ENCODE measurements around the gene EHMT1.

The EHMT1 gene

DNA sequence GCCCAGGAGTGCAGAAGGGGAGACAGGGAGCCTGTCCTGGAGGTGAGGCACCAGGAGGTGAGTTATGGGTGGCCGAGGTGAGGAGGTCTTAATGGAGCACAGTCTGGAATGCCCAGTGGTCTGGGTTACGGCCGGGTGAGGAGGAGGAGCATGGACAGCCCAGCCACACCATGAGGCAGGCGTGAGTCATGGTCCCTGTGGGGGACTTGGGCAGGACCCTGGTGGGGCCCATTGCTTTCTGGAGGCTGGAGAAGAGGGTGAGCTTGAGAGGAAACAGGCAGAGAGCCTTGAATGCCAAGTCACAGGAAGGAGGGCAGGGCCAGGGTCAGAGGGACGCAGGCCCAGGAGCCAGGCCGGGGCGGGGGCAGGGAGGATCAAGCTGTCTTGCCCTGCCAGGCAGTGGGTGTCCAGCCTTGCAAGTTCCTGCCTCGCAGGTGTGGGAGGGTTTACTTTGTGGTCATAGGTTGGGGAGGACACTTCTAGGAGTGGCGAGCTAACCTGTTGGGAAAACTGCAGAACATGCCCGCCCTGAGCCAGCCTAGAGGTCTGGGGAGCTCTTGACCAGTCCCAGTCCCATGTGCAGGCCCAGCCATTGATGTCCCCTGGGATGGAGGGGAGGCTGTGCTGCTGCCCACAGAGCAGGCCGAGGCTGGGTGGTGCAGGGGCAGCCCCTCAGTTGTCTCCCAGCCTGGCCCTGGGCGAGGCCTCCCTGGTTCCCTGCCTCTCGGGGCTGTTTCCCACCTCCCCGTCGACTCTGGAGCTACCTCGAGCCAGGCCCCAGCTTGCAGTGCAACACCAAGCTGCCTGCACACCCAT lies 261.6 kb downstream of the EHMT1 start:
- no peak overlapping the region for H3K9ac ChIP-seq (ENCODE audit: low read length)
- no peak overlapping the region for H3K4me2 ChIP-seq (ENCODE audit: low read length)
- H2AFZ ChIP-seq (ENCODE audit: low read length): no peak overlapping the region
- no peak overlapping the region for H3K4me3 ChIP-seq (ENCODE audit: low read depth, low read length, poor library complexity, severe bottlenecking)
- no peaks in the 10 kb centered on the region for H3K4me1 ChIP-seq (ENCODE audit: insufficient read depth, low read length, severe bottlenecking)
- no peaks in the 10 kb centered on the region for H4K20me1 ChIP-seq (ENCODE audit: insufficient read depth, low read length)
- no peaks in the 10 kb centered on the region for H3K36me3 ChIP-seq (ENCODE audit: insufficient read depth, low read length)
- no peak for TF ChIP-seq EZH2 (IDR thresholded peaks at IDR 0.05; ENCODE audit: borderline replicate concordance, low read length)
- TF ChIP-seq, protein P1, sequence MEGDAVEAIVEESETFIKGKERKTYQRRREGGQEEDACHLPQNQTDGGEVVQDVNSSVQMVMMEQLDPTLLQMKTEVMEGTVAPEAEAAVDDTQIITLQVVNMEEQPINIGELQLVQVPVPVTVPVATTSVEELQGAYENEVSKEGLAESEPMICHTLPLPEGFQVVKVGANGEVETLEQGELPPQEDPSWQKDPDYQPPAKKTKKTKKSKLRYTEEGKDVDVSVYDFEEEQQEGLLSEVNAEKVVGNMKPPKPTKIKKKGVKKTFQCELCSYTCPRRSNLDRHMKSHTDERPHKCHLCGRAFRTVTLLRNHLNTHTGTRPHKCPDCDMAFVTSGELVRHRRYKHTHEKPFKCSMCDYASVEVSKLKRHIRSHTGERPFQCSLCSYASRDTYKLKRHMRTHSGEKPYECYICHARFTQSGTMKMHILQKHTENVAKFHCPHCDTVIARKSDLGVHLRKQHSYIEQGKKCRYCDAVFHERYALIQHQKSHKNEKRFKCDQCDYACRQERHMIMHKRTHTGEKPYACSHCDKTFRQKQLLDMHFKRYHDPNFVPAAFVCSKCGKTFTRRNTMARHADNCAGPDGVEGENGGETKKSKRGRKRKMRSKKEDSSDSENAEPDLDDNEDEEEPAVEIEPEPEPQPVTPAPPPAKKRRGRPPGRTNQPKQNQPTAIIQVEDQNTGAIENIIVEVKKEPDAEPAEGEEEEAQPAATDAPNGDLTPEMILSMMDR (IDR thresholded peaks at IDR 0.05; ENCODE audit: low read length): no peak
- H3F3A ChIP-seq (ENCODE audit: insufficient read depth, low read length): no peaks in the 10 kb centered on the region
- no peaks in the 10 kb centered on the region for H3K9me3 ChIP-seq (ENCODE audit: low read length)
- H3K9me2 ChIP-seq (ENCODE audit: low read depth, low read length): no peaks in the 10 kb centered on the region
- no peaks in the 10 kb centered on the region for H3K27me3 ChIP-seq (ENCODE audit: insufficient read depth, low read length)
- no peak overlapping the region for H3K27ac ChIP-seq (ENCODE audit: low read depth, low read length, poor library complexity, severe bottlenecking)
- H3K79me2 ChIP-seq (ENCODE audit: insufficient read depth, low read length): no peaks in the 10 kb centered on the region

DNA sequence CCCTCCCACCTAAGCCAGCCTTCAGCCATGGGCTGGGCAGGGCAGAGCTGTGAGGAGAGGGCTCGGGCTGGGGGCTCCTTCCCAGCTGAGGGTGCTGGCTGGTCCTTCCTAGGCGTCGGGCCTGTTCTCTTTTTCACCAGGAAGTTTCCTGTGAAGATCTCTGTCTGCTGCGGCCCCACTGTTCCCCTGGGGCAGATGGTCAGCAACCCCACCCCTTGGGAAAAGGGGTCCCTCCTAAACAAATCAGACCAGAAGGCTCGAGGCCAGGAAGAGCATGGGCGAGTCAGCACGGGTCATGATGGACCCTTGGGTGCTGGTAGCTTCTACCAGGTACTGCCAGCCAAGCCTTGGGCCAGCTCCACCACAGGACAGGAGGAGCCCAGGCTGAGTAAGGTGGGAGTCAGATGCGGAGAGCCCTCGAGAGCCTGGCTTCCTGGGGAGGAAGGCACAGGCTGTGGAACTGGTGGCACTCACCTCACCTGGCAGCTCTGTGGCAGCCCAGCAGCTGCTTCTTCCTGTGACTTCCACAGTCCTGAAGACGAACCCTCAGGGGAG lies 262.2 kb downstream of the EHMT1 start:
- Histone ChIP-seq H3K79me2 (ENCODE audit: insufficient read depth, low read length) (no peaks in the 10 kb centered on the region), H3K4me1 (ENCODE audit: insufficient read depth, low read length, severe bottlenecking) (no peaks in the 10 kb centered on the region), H3K36me3 (ENCODE audit: insufficient read depth, low read length) (no peaks in the 10 kb centered on the region), H3K4me2 (ENCODE audit: low read length) (no peak overlapping the region), H2AFZ (ENCODE audit: low read length) (no peak overlapping the region), H3K4me3 (ENCODE audit: low read depth, low read length, poor library complexity, severe bottlenecking) (no peak overlapping the region), H3K9ac (ENCODE audit: low read length) (no peak overlapping the region), H4K20me1 (ENCODE audit: insufficient read depth, low read length) (no peaks in the 10 kb centered on the region), H3K27me3 (ENCODE audit: insufficient read depth, low read length) (no peaks in the 10 kb centered on the region), H3F3A (ENCODE audit: insufficient read depth, low read length) (no peaks in the 10 kb centered on the region), H3K9me3 (ENCODE audit: low read length) (no peaks in the 10 kb centered on the region), H3K9me2 (ENCODE audit: low read depth, low read length) (no peaks in the 10 kb centered on the region), H3K27ac (ENCODE audit: low read depth, low read length, poor library complexity, severe bottlenecking) (no peak overlapping the region)
- TF ChIP-seq, protein P1 (IDR thresholded peaks at IDR 0.05; ENCODE audit: low read length): no peak
- no peak for TF ChIP-seq EZH2 (IDR thresholded peaks at IDR 0.05; ENCODE audit: borderline replicate concordance, low read length)

DNA sequence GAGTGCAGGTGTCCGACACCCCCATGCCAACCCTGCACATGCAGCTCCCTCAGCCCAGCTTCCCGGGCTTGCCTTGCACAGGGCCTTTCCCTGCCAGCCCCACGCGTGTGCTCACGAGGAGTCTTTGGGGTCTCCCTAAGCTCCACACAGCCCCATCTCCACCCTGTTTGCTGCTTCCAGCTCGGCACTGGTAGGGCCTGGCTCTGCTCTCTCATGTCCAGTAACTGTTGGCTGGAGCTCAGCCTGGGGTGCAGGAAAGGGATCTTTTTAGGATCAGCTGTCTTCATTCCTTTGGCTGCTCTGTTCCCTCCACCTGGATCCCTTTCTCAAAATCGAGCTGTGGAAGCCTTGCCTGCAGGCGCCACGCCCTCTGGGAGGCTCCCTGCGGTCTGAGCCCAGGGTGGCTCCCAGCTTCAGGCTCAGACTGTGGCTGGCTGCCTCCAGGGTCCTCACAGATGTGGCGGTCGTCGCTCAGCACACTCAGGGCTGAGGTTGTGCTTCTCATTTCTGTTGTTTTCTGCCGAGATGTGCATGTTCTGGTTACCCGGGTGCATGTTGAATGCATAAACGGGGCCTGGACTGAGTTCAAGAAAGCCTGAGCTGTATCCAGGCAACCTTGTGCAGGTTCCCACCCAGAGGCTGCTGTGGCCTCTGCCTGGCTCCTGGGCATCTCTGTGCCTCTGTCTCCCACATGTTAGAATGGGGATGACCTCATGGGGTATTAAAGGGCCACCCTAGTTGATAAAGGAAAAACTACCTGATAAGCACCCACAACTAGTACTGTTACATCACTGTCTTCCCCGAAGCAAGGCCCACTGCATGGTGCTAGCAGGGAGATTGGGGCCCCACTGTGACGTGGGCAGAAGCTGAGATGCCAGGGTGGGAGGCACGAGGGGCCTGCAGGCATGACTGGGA lies 263.0 kb downstream of the EHMT1 start:
- Histone ChIP-seq H3K4me3 (ENCODE audit: low read depth, low read length, poor library complexity, severe bottlenecking) (no peak overlapping the region), H3K36me3 (ENCODE audit: insufficient read depth, low read length) (no peaks in the 10 kb centered on the region), H3K27me3 (ENCODE audit: insufficient read depth, low read length) (no peaks in the 10 kb centered on the region), H3K9me2 (ENCODE audit: low read depth, low read length) (no peaks in the 10 kb centered on the region), H3K27ac (ENCODE audit: low read depth, low read length, poor library complexity, severe bottlenecking) (no peak overlapping the region), H3F3A (ENCODE audit: insufficient read depth, low read length) (no peaks in the 10 kb centered on the region), H3K9ac (ENCODE audit: low read length) (no peak overlapping the region), H3K4me1 (ENCODE audit: insufficient read depth, low read length, severe bottlenecking) (no peaks in the 10 kb centered on the region), H3K79me2 (ENCODE audit: insufficient read depth, low read length) (no peaks in the 10 kb centered on the region), H4K20me1 (ENCODE audit: insufficient read depth, low read length) (no peaks in the 10 kb centered on the region), H3K4me2 (ENCODE audit: low read length) (no peak overlapping the region), H2AFZ (ENCODE audit: low read length) (no peak overlapping the region), H3K9me3 (ENCODE audit: low read length) (no peaks in the 10 kb centered on the region)
- TF ChIP-seq EZH2 (IDR thresholded peaks at IDR 0.05; ENCODE audit: borderline replicate concordance, low read length): no peak

All from OCI-LY1 (cell line).